ENCODE measurements around the gene RHBDD1. TPM values are rescaled to one million over a fixed set of nuclear protein-coding genes. Genes with fewer than 3 reads are reported as not detected.

The RHBDD1 gene
- total RNA-seq (49.9 TPM), polyA plus RNA-seq (ENCODE audit: insufficient read depth, low read depth, low replicate concordance) (8.3 TPM)
- long read RNA-seq, donor 1, full-length matches to known transcripts, result 2 of 2 reads
- long read RNA-seq, donor 1, partial matches to known transcripts, result 0 of 2 reads
- long read RNA-seq, donor 1, other reads (novel, unspliced or antisense), result 0 of 2 reads
- long read RNA-seq, donor 2, full-length matches to known transcripts, result 2 of 2 reads
- long read RNA-seq, donor 2, partial matches to known transcripts, result 0 of 2 reads
- long read RNA-seq, donor 2, other reads (novel, unspliced or antisense), result 0 of 2 reads
- long read RNA-seq, donor 3, full-length matches to known transcripts, result 4 of 10 reads
- long read RNA-seq, donor 3, partial matches to known transcripts, result 6 of 10 reads
- long read RNA-seq, donor 3, other reads (novel, unspliced or antisense), result 0 of 10 reads
- long read RNA-seq, donor 4, full-length matches to known transcripts, result 3 of 3 reads
- long read RNA-seq, donor 4, partial matches to known transcripts, result 0 of 3 reads
- long read RNA-seq, donor 4, other reads (novel, unspliced or antisense), result 0 of 3 reads
- long read RNA-seq, donor 5, result 0 reads
- long read RNA-seq, donor 6, full-length matches to known transcripts, result 1 of 1 reads
- long read RNA-seq, donor 6, partial matches to known transcripts, result 0 of 1 reads
- long read RNA-seq, donor 6, other reads (novel, unspliced or antisense), result 0 of 1 reads
- long read RNA-seq, donor 7, full-length matches to known transcripts, result 7 of 17 reads
- long read RNA-seq, donor 7, partial matches to known transcripts, result 0 of 17 reads
- long read RNA-seq, donor 7, other reads (novel, unspliced or antisense), result 10 of 17 reads
- long read RNA-seq, donor 8, result 0 reads
- long read RNA-seq, donor 9, full-length matches to known transcripts, result 1 of 1 reads
- long read RNA-seq, donor 9, partial matches to known transcripts, result 0 of 1 reads
- long read RNA-seq, donor 9, other reads (novel, unspliced or antisense), result 0 of 1 reads
- long read RNA-seq, donor 10, full-length matches to known transcripts, result 2 of 2 reads
- long read RNA-seq, donor 10, partial matches to known transcripts, result 0 of 2 reads
- long read RNA-seq, donor 10, other reads (novel, unspliced or antisense), result 0 of 2 reads

GRCh38 chr2:226835796-226836547 lies at the start of gene RHBDD1:
TSS of gene RHBDD1 (plus strand) at chr2:226836054. CDS start at chr2:226864694, 28,640 bp downstream.
- H3K9ac ChIP-seq (ENCODE audit: low read length in 3 of 3), result peak within 1 kb of the TSS; percentile 83 to 91 (median 85)
- TF ChIP-seq, protein P1, sequence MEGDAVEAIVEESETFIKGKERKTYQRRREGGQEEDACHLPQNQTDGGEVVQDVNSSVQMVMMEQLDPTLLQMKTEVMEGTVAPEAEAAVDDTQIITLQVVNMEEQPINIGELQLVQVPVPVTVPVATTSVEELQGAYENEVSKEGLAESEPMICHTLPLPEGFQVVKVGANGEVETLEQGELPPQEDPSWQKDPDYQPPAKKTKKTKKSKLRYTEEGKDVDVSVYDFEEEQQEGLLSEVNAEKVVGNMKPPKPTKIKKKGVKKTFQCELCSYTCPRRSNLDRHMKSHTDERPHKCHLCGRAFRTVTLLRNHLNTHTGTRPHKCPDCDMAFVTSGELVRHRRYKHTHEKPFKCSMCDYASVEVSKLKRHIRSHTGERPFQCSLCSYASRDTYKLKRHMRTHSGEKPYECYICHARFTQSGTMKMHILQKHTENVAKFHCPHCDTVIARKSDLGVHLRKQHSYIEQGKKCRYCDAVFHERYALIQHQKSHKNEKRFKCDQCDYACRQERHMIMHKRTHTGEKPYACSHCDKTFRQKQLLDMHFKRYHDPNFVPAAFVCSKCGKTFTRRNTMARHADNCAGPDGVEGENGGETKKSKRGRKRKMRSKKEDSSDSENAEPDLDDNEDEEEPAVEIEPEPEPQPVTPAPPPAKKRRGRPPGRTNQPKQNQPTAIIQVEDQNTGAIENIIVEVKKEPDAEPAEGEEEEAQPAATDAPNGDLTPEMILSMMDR (IDR thresholded peaks at IDR 0.05; ENCODE audit: borderline replicate concordance, extremely low read depth, insufficient read depth), result no peak
- no peaks in the 10 kb centered on the region for H3K27me3 ChIP-seq (ENCODE audit: control insufficient read depth, insufficient read depth, low read length)
- no peaks in the 10 kb centered on the region for H3K9me3 ChIP-seq (ENCODE audit: control insufficient read depth in 2 of 3, insufficient read depth in 1 of 3, low read length in 3 of 3)
- DNase-seq (peak; percentile 93 to 98 (median 96)), FAIRE-seq (no peak)
- H3K4me3 ChIP-seq (ENCODE audit: low read length in 3 of 3), result peak within 1 kb of the TSS; percentile 80 to 93 (median 81)
- H3K27ac ChIP-seq (ENCODE audit: low read depth in 2 of 2, low read length in 2 of 2), result peak within 1 kb of the TSS; percentile 98
- peaks cover 3 to 18% (median 6%) of the 10 kb centered on the region in 3 donors for H3K4me1 ChIP-seq (ENCODE audit: control insufficient read depth in 2 of 3, insufficient read depth in 2 of 3, low read depth in 1 of 3, low read length in 3 of 3)
- H3K36me3 ChIP-seq (ENCODE audit: control insufficient read depth in 2 of 3, insufficient read depth in 3 of 3, low read length in 3 of 3), result no peaks in the 10 kb centered on the region
- intact Hi-C loops (cut with DNase I), result no loop called here

- Histone ChIP-seq H3K4me3 (ENCODE audit: low read length in 3 of 3) (no peak overlapping the region), H3K27me3 (ENCODE audit: control insufficient read depth, insufficient read depth, low read length) (no peaks in the 10 kb centered on the region), H3K9ac (ENCODE audit: low read length in 3 of 3) (no peak overlapping the region), H3K36me3 (ENCODE audit: control insufficient read depth in 2 of 3, insufficient read depth in 3 of 3, low read length in 3 of 3) (no peaks in the 10 kb centered on the region), H3K27ac (ENCODE audit: low read depth in 2 of 2, low read length in 2 of 2) (no peak overlapping the region), H3K4me1 (ENCODE audit: control insufficient read depth in 2 of 3, insufficient read depth in 2 of 3, low read depth in 1 of 3, low read length in 3 of 3) (peaks cover 3 to 13% (median 9%) of the 10 kb centered on the region in 3 donors), H3K9me3 (ENCODE audit: control insufficient read depth in 2 of 3, insufficient read depth in 1 of 3, low read length in 3 of 3) (peaks cover 0 to 5% (median 0%) of the 10 kb centered on the region in 3 donors)
- no peak for DNase-seq
- TF ChIP-seq, protein P1 (IDR thresholded peaks at IDR 0.05; ENCODE audit: borderline replicate concordance, extremely low read depth, insufficient read depth), result no peak
- FAIRE-seq, result no peak
- intact Hi-C loops (cut with DNase I), result no loop called here
Observed at GRCh38 chr2:226788064-226788463, 47.8 kb upstream of the RHBDD1 start.

DNA sequence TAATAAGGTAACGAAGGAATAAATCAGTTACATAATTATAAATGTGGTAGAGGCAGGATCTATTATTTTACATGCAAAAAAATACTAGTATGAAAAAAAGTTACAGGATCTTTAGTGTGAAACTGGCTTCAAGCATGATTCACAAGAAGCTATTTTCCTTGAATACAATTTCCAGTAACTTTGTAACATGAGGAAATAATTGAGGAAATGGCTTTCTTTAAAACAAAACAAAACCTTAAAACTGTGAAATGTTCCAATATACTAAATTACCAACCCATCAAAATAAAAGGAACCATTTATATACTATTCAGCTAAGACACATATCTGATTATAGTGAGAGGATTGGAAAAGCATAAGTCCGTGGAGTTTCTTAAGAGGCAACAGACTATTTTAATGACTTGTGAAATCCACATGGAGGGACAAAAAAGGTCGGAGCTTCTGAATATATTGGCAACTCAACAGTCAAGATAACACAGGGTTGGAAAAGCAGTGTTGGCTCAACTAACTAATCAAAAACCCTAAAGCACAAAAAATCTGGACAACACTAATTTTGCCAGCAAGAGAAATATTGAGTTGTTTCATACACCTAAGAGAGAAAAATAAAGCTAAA lies 46.9 kb upstream of the RHBDD1 start:
- no peak overlapping the region for H3K27ac ChIP-seq (ENCODE audit: low read depth in 2 of 2, low read length in 2 of 2)
- peaks cover 0 to under 1% (median 0%) of the 10 kb centered on the region in 3 donors for H3K9me3 ChIP-seq (ENCODE audit: control insufficient read depth in 2 of 3, insufficient read depth in 1 of 3, low read length in 3 of 3)
- no peaks in the 10 kb centered on the region for H3K36me3 ChIP-seq (ENCODE audit: control insufficient read depth in 2 of 3, insufficient read depth in 3 of 3, low read length in 3 of 3)
- H3K4me3 ChIP-seq (ENCODE audit: low read length in 3 of 3), result no peak overlapping the region
- no peak for FAIRE-seq
- no peak overlapping the region for H3K9ac ChIP-seq (ENCODE audit: low read length in 3 of 3)
- TF ChIP-seq, protein P1 (IDR thresholded peaks at IDR 0.05; ENCODE audit: borderline replicate concordance, extremely low read depth, insufficient read depth), result no peak
- H3K4me1 ChIP-seq (ENCODE audit: control insufficient read depth in 2 of 3, insufficient read depth in 2 of 3, low read depth in 1 of 3, low read length in 3 of 3), result peaks cover 3 to 13% (median 12%) of the 10 kb centered on the region in 3 donors
- DNase-seq, result no peak
- H3K27me3 ChIP-seq (ENCODE audit: control insufficient read depth, insufficient read depth, low read length), result no peaks in the 10 kb centered on the region
- intact Hi-C loops (cut with DNase I), result no loop called here

All from kidney (tissue), 22 donors.